Panc1 (cell line): ENCODE measurements around the gene KCTD12. TPM values are rescaled to one million over a fixed set of nuclear protein-coding genes. Genes with fewer than 3 reads are reported as not detected.

Experiments
- ATAC-seq: fragments of 200-7000 bp; cut with Tn5 transposase; 2 replicates; pipeline ENCODE4 v1.9.1; 2020; ENCODE audit warnings: mild to moderate bottlenecking, moderate library complexity
- BruUV-seq: library from RNA; stranded (reverse); fragments of 400-500 nt; replicated peaks from 2 replicates; lab custom pipeline; 2021; lab: Mats Ljungman, UMichigan
- CTCF ChIA-PET: fragments of 300-600 bp; sonication (Branson Sonifier 250); formaldehyde crosslinking; loops from one replicate; lab custom pipeline; 2022; ENCODE audit warnings: antibody characterized with exemption; lab: Charles Lee
- POLR2A ChIA-PET: fragments of 300-600 bp; sonication (Branson Sonifier 250); formaldehyde crosslinking; loops from one replicate; lab custom pipeline; 2022; ENCODE audit warnings: antibody characterized with exemption; lab: Charles Lee
- DNase-seq: peaks from one replicate; pipeline ENCODE4 v3.0.0-alpha.2; 2010; ENCODE audit warnings: low read depth, low spot score
- H3K27ac ChIP-seq: 2 replicates; pipeline ENCODE4 v1.5.1; 2011; ENCODE audit warnings: mild to moderate bottlenecking, low read length, inconsistent platforms
- H3K27me3 ChIP-seq: fragments of 200-500 bp; sonication (Bioruptor generic); 2 replicates; pipeline ENCODE4 v1.6.0; 2014; ENCODE audit warnings: low read length, inconsistent platforms; ENCODE audit not compliant: control insufficient read depth, insufficient read depth
- H3K36me3 ChIP-seq: fragments of 200-500 bp; sonication (Bioruptor generic); 2 replicates; pipeline ENCODE4 v1.5.1; 2014; ENCODE audit warnings: inconsistent platforms, mild to moderate bottlenecking, low read length, moderate library complexity; ENCODE audit not compliant: control insufficient read depth, insufficient read depth
- H3K4me1 ChIP-seq: 2 replicates; pipeline ENCODE4 v1.5.1; 2011; ENCODE audit warnings: inconsistent platforms, mild to moderate bottlenecking, low read length, moderate library complexity; ENCODE audit not compliant: control insufficient read depth, insufficient read depth
- H3K4me3 ChIP-seq, 2 experiments: 2 replicates each; pipeline ENCODE4 v1.5.1; 2011 to 2012; ENCODE audit warnings: low read depth in 2 of 2, low read length in 2 of 2, mild to moderate bottlenecking in 2 of 2, inconsistent platforms in 1 of 2, moderate library complexity in 1 of 2
- H3K9me3 ChIP-seq: fragments of 200-500 bp; sonication (Bioruptor generic); 2 replicates; pipeline ENCODE4 v1.5.1; 2014; ENCODE audit warnings: low read depth, mild to moderate bottlenecking, inconsistent platforms, low read length, moderate library complexity; ENCODE audit not compliant: control insufficient read depth, insufficient read depth
- POLR2AphosphoS5 ChIP-seq: IDR thresholded peaks from 2 replicates; pipeline ENCODE4 v1.6.1; 2012; ENCODE audit warnings: mild to moderate bottlenecking, low read depth, low read length, moderate library complexity
- SIN3A ChIP-seq: IDR thresholded peaks from 2 replicates; pipeline ENCODE4 v1.6.1; 2012; ENCODE audit warnings: low read depth, mild to moderate bottlenecking, low read length, moderate library complexity, borderline replicate concordance; ENCODE audit not compliant: insufficient read depth
- TCF7L2 ChIP-seq: IDR thresholded peaks from 2 replicates; pipeline ENCODE4 v1.6.1; 2011; ENCODE audit warnings: mild to moderate bottlenecking, low read depth, low read length, inconsistent platforms
- in situ Hi-C: cut with HindIII; loops from 2 replicates; pipeline ENCODE4 v1.10.0; 2016; ENCODE audit warnings: low sequenced_read_pairs, low pct_unique_long_range_greater_than_20kb
- intact Hi-C: fragments of 100-400 bp; cut with micrococcal nuclease; formaldehyde crosslinking; loops from one replicate; pipeline ENCODE4 v1.10.0; 2022; ENCODE audit not compliant: unreplicated experiment
- total RNA-seq: library from RNA; stranded (reverse); gene quantifications from one replicate; pipeline ENCODE4 v1.2.1, GENCODE V29; 2021; ENCODE audit not compliant: unreplicated experiment
- TF ChIP-seq, protein P1 (sequence below), 2 experiments: IDR thresholded peaks; 2 replicates each; pipeline ENCODE4 v1.6.1; 2011 to 2012; ENCODE audit warnings: low read depth in 2 of 2, control low read depth in 1 of 2, low read length in 1 of 2, mild to moderate bottlenecking in 1 of 2, moderate library complexity in 1 of 2; ENCODE audit not compliant: insufficient read depth in 1 of 2
- TF ChIP-seq, protein P2 (sequence below): fragments of 450-650 bp; IDR thresholded peaks from 2 replicates; pipeline ENCODE4 v1.5.1; 2017; ENCODE audit warnings: mild to moderate bottlenecking

The KCTD12 gene
- total RNA-seq, 1 experiment from 2014 or later: 0.90 TPM

DNA sequence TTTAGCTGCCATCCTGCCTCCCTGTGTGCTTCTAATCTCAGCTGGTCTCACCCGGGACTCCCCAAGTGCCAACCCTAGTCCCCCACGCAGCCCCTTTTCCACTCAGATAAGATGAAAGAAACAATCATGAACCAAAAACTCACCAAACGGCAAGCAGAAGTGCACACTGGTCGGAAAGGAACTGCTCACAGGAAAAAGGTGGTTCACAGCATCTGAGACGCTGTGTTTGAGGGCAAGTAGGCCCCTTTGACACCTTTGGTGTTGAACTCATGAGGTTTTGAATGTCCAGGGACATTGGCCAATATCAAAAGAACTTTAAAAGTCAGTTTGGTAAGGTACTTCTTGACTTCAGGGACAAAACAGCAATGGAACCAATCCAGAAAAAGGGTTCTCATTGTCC is 41.8 kb upstream of the KCTD12 start:
- no peak for DNase-seq
- Histone ChIP-seq H3K4me1 (no peaks in the 10 kb centered on the region), H3K36me3 (no peaks in the 10 kb centered on the region), H3K27ac (no peak overlapping the region), H3K9me3 (no peaks in the 10 kb centered on the region), H3K27me3 (no peaks in the 10 kb centered on the region), H3K4me3 (no peak overlapping the region)
- intact Hi-C loops: no loop called here
- CTCF ChIA-PET: no interaction called here
- TF ChIP-seq, protein P1, sequence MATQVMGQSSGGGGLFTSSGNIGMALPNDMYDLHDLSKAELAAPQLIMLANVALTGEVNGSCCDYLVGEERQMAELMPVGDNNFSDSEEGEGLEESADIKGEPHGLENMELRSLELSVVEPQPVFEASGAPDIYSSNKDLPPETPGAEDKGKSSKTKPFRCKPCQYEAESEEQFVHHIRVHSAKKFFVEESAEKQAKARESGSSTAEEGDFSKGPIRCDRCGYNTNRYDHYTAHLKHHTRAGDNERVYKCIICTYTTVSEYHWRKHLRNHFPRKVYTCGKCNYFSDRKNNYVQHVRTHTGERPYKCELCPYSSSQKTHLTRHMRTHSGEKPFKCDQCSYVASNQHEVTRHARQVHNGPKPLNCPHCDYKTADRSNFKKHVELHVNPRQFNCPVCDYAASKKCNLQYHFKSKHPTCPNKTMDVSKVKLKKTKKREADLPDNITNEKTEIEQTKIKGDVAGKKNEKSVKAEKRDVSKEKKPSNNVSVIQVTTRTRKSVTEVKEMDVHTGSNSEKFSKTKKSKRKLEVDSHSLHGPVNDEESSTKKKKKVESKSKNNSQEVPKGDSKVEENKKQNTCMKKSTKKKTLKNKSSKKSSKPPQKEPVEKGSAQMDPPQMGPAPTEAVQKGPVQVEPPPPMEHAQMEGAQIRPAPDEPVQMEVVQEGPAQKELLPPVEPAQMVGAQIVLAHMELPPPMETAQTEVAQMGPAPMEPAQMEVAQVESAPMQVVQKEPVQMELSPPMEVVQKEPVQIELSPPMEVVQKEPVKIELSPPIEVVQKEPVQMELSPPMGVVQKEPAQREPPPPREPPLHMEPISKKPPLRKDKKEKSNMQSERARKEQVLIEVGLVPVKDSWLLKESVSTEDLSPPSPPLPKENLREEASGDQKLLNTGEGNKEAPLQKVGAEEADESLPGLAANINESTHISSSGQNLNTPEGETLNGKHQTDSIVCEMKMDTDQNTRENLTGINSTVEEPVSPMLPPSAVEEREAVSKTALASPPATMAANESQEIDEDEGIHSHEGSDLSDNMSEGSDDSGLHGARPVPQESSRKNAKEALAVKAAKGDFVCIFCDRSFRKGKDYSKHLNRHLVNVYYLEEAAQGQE (IDR thresholded peaks at IDR 0.05; ENCODE audit: insufficient read depth in 1 of 2, low read depth in 2 of 2, low read length in 1 of 2): no peak
- no peak for TF ChIP-seq SIN3A
- TF ChIP-seq TCF7L2: no peak
- TF ChIP-seq POLR2AphosphoS5: no peak
- TF ChIP-seq, protein P2, sequence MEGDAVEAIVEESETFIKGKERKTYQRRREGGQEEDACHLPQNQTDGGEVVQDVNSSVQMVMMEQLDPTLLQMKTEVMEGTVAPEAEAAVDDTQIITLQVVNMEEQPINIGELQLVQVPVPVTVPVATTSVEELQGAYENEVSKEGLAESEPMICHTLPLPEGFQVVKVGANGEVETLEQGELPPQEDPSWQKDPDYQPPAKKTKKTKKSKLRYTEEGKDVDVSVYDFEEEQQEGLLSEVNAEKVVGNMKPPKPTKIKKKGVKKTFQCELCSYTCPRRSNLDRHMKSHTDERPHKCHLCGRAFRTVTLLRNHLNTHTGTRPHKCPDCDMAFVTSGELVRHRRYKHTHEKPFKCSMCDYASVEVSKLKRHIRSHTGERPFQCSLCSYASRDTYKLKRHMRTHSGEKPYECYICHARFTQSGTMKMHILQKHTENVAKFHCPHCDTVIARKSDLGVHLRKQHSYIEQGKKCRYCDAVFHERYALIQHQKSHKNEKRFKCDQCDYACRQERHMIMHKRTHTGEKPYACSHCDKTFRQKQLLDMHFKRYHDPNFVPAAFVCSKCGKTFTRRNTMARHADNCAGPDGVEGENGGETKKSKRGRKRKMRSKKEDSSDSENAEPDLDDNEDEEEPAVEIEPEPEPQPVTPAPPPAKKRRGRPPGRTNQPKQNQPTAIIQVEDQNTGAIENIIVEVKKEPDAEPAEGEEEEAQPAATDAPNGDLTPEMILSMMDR: no peak
- BruUV-seq: no TSS peak
- POLR2A ChIA-PET: no interaction called here
- ATAC-seq: no peak
- in situ Hi-C loops: no loop called here

DNA sequence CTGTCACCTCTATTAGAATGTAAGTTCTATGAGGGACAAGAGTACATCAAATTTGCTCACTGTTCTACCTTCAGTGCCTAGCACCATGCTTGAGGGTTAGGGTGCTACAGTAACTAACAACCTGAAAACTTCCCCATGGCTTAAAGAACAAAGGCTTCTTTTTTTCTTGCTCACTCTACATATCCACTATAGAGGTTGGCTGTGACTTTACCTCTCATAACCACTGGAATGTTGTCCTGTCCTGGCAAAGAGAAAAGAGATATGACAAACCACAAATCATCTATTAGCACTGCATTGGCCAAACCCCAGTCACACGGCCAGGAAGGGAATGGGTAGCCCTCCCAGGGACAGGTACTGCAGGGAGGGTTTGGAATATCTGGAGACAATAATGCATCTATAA is 38.9 kb upstream of the KCTD12 start:
- no peaks in the 10 kb centered on the region for H3K4me1 ChIP-seq
- CTCF ChIA-PET: no interaction called here
- no peaks in the 10 kb centered on the region for H3K36me3 ChIP-seq
- ATAC-seq (no peak), DNase-seq (no peak)
- POLR2A ChIA-PET: no interaction called here
- no peaks in the 10 kb centered on the region for H3K27me3 ChIP-seq
- BruUV-seq: no TSS peak
- no peak overlapping the region for H3K27ac ChIP-seq
- H3K4me3 ChIP-seq: no peak overlapping the region
- intact Hi-C loops (no loop called here), in situ Hi-C loops (no loop called here)
- no peak for TF ChIP-seq SIN3A
- TF ChIP-seq, protein P2: no peak
- TF ChIP-seq POLR2AphosphoS5: no peak
- TF ChIP-seq, protein P1 (IDR thresholded peaks at IDR 0.05; ENCODE audit: insufficient read depth in 1 of 2, low read depth in 2 of 2, low read length in 1 of 2): no peak
- TF ChIP-seq TCF7L2: no peak
- no peaks in the 10 kb centered on the region for H3K9me3 ChIP-seq
